ENCODE results near the gene CHN2. TPM values are rescaled to one million over a fixed set of nuclear protein-coding genes. Genes with fewer than 3 reads are reported as not detected.

The CHN2 gene
- total RNA-seq, 1 experiment from 2014 or later, result 0.15 TPM

DNA sequence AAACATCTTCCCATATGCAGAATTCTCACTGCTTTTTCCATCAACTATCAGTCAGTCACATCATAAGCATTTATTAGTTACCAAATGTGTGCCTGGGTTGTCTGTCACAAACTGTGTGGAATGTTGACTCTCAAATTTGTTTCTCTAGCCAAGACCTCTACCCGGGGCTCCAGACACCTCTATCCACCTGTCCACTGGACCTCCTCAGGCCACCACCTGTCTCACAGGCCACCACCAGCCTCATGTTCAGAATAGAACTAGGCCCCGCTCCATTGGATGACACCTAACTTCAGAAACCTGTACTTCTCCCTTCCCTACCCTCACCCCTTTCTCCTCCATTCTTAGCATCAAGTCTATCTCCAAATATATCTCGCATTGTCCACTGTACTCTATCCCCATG lies 176.9 kb downstream of the CHN2 start:
- intact Hi-C loops (cut with micrococcal nuclease; ENCODE audit: unreplicated experiment) (no loop called here), in situ Hi-C loops (cut with HindIII; ENCODE audit: low pct_unique_long_range_greater_than_20kb, low sequenced_read_pairs) (no loop called here)
- Histone ChIP-seq H3K4me3 (ENCODE audit: low read depth in 2 of 2, low read length in 2 of 2) (no peak overlapping the region), H3K9me3 (ENCODE audit: control insufficient read depth, insufficient read depth, low read depth, low read length) (no peaks in the 10 kb centered on the region), H3K27ac (ENCODE audit: low read length) (no peak overlapping the region), H3K27me3 (ENCODE audit: control insufficient read depth, insufficient read depth, low read length) (peaks cover 6% of the 10 kb centered on the region; the same call in 1 of the 2 replicates), H3K36me3 (ENCODE audit: control insufficient read depth, insufficient read depth, low read length) (no peaks in the 10 kb centered on the region), H3K4me1 (ENCODE audit: control insufficient read depth, insufficient read depth, low read length) (no peaks in the 10 kb centered on the region)
- no peak for DNase-seq (ENCODE audit: low read depth, low spot score)
- ATAC-seq, result no peak
- BruUV-seq (replicated peaks), result no TSS peak
- TF ChIP-seq, protein P1, sequence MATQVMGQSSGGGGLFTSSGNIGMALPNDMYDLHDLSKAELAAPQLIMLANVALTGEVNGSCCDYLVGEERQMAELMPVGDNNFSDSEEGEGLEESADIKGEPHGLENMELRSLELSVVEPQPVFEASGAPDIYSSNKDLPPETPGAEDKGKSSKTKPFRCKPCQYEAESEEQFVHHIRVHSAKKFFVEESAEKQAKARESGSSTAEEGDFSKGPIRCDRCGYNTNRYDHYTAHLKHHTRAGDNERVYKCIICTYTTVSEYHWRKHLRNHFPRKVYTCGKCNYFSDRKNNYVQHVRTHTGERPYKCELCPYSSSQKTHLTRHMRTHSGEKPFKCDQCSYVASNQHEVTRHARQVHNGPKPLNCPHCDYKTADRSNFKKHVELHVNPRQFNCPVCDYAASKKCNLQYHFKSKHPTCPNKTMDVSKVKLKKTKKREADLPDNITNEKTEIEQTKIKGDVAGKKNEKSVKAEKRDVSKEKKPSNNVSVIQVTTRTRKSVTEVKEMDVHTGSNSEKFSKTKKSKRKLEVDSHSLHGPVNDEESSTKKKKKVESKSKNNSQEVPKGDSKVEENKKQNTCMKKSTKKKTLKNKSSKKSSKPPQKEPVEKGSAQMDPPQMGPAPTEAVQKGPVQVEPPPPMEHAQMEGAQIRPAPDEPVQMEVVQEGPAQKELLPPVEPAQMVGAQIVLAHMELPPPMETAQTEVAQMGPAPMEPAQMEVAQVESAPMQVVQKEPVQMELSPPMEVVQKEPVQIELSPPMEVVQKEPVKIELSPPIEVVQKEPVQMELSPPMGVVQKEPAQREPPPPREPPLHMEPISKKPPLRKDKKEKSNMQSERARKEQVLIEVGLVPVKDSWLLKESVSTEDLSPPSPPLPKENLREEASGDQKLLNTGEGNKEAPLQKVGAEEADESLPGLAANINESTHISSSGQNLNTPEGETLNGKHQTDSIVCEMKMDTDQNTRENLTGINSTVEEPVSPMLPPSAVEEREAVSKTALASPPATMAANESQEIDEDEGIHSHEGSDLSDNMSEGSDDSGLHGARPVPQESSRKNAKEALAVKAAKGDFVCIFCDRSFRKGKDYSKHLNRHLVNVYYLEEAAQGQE (IDR thresholded peaks at IDR 0.05; ENCODE audit: insufficient read depth in 1 of 2, low read depth in 2 of 2, low read length in 1 of 2), result no peak
- TF ChIP-seq, protein P2, sequence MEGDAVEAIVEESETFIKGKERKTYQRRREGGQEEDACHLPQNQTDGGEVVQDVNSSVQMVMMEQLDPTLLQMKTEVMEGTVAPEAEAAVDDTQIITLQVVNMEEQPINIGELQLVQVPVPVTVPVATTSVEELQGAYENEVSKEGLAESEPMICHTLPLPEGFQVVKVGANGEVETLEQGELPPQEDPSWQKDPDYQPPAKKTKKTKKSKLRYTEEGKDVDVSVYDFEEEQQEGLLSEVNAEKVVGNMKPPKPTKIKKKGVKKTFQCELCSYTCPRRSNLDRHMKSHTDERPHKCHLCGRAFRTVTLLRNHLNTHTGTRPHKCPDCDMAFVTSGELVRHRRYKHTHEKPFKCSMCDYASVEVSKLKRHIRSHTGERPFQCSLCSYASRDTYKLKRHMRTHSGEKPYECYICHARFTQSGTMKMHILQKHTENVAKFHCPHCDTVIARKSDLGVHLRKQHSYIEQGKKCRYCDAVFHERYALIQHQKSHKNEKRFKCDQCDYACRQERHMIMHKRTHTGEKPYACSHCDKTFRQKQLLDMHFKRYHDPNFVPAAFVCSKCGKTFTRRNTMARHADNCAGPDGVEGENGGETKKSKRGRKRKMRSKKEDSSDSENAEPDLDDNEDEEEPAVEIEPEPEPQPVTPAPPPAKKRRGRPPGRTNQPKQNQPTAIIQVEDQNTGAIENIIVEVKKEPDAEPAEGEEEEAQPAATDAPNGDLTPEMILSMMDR (IDR thresholded peaks at IDR 0.05), result no peak
- TF ChIP-seq POLR2AphosphoS5 (IDR thresholded peaks at IDR 0.05; ENCODE audit: low read depth, low read length) (no peak), SIN3A (IDR thresholded peaks at IDR 0.05; ENCODE audit: borderline replicate concordance, insufficient read depth, low read depth, low read length) (no peak), TCF7L2 (IDR thresholded peaks at IDR 0.05; ENCODE audit: low read depth, low read length) (no peak)
- CTCF ChIA-PET, result no interaction called here
- POLR2A ChIA-PET, result no interaction called here

DNA sequence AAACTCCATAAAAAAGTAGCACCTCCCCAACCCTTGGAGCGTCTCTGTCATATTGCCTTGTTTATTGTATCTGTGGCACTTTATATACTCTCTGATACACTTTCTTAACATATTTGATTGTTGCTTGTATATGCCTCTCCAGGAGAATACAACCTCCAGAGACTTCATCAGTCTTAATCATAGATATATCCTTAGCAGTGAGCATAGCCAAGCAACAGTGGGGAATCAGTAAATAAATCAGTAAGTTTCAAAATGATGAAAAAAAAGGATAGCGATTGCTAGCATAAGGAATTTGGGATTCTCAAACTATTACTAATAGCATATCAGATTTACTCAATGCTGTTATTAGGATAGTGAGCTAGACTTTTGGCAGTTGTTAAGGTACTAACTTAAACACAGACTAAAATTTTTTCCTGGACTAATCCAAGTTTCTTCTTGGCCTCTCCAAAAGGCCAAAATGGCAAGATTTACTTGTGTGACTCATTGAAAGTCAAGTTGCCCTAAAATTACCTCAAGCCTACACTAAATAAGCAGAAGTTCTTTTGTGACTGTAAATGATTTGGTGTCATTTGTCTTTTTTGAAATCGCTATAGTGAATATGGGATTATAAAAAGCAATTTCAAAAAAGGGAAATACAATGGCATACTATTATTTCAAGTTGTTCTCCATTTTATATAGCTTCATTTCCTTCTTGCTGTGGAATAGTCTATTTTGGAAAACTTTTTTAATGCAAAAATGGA lies 177.9 kb downstream of the CHN2 start:
- intact Hi-C loops (cut with micrococcal nuclease; ENCODE audit: unreplicated experiment), result no loop called here
- no peak for ATAC-seq
- Histone ChIP-seq H3K4me3 (ENCODE audit: low read depth in 2 of 2, low read length in 2 of 2) (no peak overlapping the region), H3K4me1 (ENCODE audit: control insufficient read depth, insufficient read depth, low read length) (no peaks in the 10 kb centered on the region), H3K36me3 (ENCODE audit: control insufficient read depth, insufficient read depth, low read length) (no peaks in the 10 kb centered on the region), H3K27me3 (ENCODE audit: control insufficient read depth, insufficient read depth, low read length) (0 out of 2 replicates have a peak, but pooled peaks cover 2% of the 10 kb centered on the region), H3K27ac (ENCODE audit: low read length) (no peak overlapping the region), H3K9me3 (ENCODE audit: control insufficient read depth, insufficient read depth, low read depth, low read length) (no peaks in the 10 kb centered on the region)
- in situ Hi-C loops (cut with HindIII; ENCODE audit: low pct_unique_long_range_greater_than_20kb, low sequenced_read_pairs), result no loop called here
- POLR2A ChIA-PET, result no interaction called here
- no TSS peak for BruUV-seq (replicated peaks)
- TF ChIP-seq POLR2AphosphoS5 (IDR thresholded peaks at IDR 0.05; ENCODE audit: low read depth, low read length), result no peak
- TF ChIP-seq SIN3A (IDR thresholded peaks at IDR 0.05; ENCODE audit: borderline replicate concordance, insufficient read depth, low read depth, low read length), result no peak
- TF ChIP-seq, protein P1 (IDR thresholded peaks at IDR 0.05; ENCODE audit: insufficient read depth in 1 of 2, low read depth in 2 of 2, low read length in 1 of 2), result no peak
- no peak for TF ChIP-seq TCF7L2 (IDR thresholded peaks at IDR 0.05; ENCODE audit: low read depth, low read length)
- no peak for DNase-seq (ENCODE audit: low read depth, low spot score)
- CTCF ChIA-PET, result no interaction called here

Data from Panc1 (cell line).